Osteoblast (primary cell): ENCODE measurements around the gene ABCG1. TPM values are rescaled to one million over a fixed set of nuclear protein-coding genes. Genes with fewer than 3 reads are reported as not detected.

ENCODE experiments used
- DNase-seq: peaks from one replicate; pipeline ENCODE4 v3.0.0; 2011; ENCODE audit warnings: low spot score, mixed read lengths; ENCODE audit not compliant: insufficient read length; ENCODE audit errors: missing footprints
- H2AFZ ChIP-seq: 2 replicates; pipeline ENCODE4 v1.6.0; 2011; ENCODE audit warnings: mild to moderate bottlenecking, low read length
- H3K27ac ChIP-seq: 2 replicates; pipeline ENCODE4 v1.5.1; 2011; ENCODE audit warnings: mild to moderate bottlenecking, low read depth, low read length, moderate library complexity
- H3K27me3 ChIP-seq: 2 replicates; pipeline ENCODE4 v1.6.0; 2012; ENCODE audit warnings: mild to moderate bottlenecking, control low read depth, inconsistent platforms, low read length, moderate library complexity; ENCODE audit not compliant: insufficient read depth
- H3K36me3 ChIP-seq: 2 replicates; pipeline ENCODE4 v1.5.1; 2011; ENCODE audit warnings: mild to moderate bottlenecking, low read length, control low read depth, moderate library complexity; ENCODE audit not compliant: insufficient read depth
- H3K4me1 ChIP-seq: 2 replicates; pipeline ENCODE4 v1.5.1; 2011; ENCODE audit warnings: mild to moderate bottlenecking, low read length, control low read depth, moderate library complexity; ENCODE audit not compliant: insufficient read depth
- H3K4me2 ChIP-seq: 2 replicates; pipeline ENCODE4 v1.6.0; 2011; ENCODE audit warnings: mild to moderate bottlenecking, low read length; ENCODE audit not compliant: insufficient read depth
- H3K4me3 ChIP-seq: fragments of 200-600 bp; sonication (generic); 3 replicates; pipeline ENCODE4 v1.5.1; 2012; ENCODE audit warnings: mild to moderate bottlenecking, low read length, inconsistent platforms; ENCODE audit not compliant: insufficient read depth
- H3K79me2 ChIP-seq: 2 replicates; pipeline ENCODE4 v1.6.0; 2012; ENCODE audit warnings: mild to moderate bottlenecking, low read length, control low read depth, inconsistent platforms; ENCODE audit not compliant: insufficient read depth
- H3K9me3 ChIP-seq: 2 replicates; pipeline ENCODE4 v1.5.1; 2011; ENCODE audit warnings: low read depth, low read length, control low read depth
- H4K20me1 ChIP-seq: 2 replicates; pipeline ENCODE4 v1.6.0; 2012; ENCODE audit warnings: mild to moderate bottlenecking, low read length, control low read depth; ENCODE audit not compliant: insufficient read depth
- total RNA-seq: library from RNA; depleted of rRNA; stranded (reverse); fragments of >200 nt; gene quantifications from 2 replicates; pipeline ENCODE4 v1.2.3, GENCODE V29; 2012
- TF ChIP-seq, protein P1 (sequence below): IDR thresholded peaks from 2 replicates; pipeline ENCODE4 v1.5.1; 2011; ENCODE audit warnings: mild to moderate bottlenecking, low read depth, low read length, moderate library complexity; ENCODE audit errors: extremely low read depth

Gene ABCG1
- total RNA-seq, 1 donor, result 0.72 TPM

GRCh38 chr21:42279888-42280287 is 60.9 kb downstream of the ABCG1 start:
- Histone ChIP-seq H3K27ac (no peak overlapping the region), H3K4me2 (no peak overlapping the region)
- TF ChIP-seq, protein P1, sequence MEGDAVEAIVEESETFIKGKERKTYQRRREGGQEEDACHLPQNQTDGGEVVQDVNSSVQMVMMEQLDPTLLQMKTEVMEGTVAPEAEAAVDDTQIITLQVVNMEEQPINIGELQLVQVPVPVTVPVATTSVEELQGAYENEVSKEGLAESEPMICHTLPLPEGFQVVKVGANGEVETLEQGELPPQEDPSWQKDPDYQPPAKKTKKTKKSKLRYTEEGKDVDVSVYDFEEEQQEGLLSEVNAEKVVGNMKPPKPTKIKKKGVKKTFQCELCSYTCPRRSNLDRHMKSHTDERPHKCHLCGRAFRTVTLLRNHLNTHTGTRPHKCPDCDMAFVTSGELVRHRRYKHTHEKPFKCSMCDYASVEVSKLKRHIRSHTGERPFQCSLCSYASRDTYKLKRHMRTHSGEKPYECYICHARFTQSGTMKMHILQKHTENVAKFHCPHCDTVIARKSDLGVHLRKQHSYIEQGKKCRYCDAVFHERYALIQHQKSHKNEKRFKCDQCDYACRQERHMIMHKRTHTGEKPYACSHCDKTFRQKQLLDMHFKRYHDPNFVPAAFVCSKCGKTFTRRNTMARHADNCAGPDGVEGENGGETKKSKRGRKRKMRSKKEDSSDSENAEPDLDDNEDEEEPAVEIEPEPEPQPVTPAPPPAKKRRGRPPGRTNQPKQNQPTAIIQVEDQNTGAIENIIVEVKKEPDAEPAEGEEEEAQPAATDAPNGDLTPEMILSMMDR, result no peak

GRCh38 chr21:42280356-42281180 is 61.6 kb downstream of the ABCG1 start:
- H4K20me1 ChIP-seq, result no peaks in the 10 kb centered on the region
- peaks cover 6% of the 10 kb centered on the region for H3K27me3 ChIP-seq
- H3K4me3 ChIP-seq, result no peak overlapping the region
- no peaks in the 10 kb centered on the region for H3K79me2 ChIP-seq
- TF ChIP-seq, protein P1, result no peak
- no peak overlapping the region for H2AFZ ChIP-seq
- H3K4me2 ChIP-seq, result no peak overlapping the region
- no peak overlapping the region for H3K27ac ChIP-seq
- peak; percentile 43 for DNase-seq
- H3K36me3 ChIP-seq, result no peaks in the 10 kb centered on the region
- no peaks in the 10 kb centered on the region for H3K9me3 ChIP-seq
- no peaks in the 10 kb centered on the region for H3K4me1 ChIP-seq

More at GRCh38 chr21:42279888-42280287, 60.9 kb downstream of the ABCG1 start:
- H3K79me2 ChIP-seq, result no peaks in the 10 kb centered on the region
- no peak overlapping the region for H2AFZ ChIP-seq
- no peaks in the 10 kb centered on the region for H3K4me1 ChIP-seq
- peaks cover 6% of the 10 kb centered on the region for H3K27me3 ChIP-seq
- no peaks in the 10 kb centered on the region for H3K36me3 ChIP-seq
- H3K9me3 ChIP-seq, result no peaks in the 10 kb centered on the region
- no peaks in the 10 kb centered on the region for H4K20me1 ChIP-seq
- no peak overlapping the region for H3K4me3 ChIP-seq
- peak; percentile 37 for DNase-seq

- Histone ChIP-seq H3K4me3 (no peak overlapping the region), H2AFZ (no peak overlapping the region), H3K27ac (no peak overlapping the region), H4K20me1 (no peaks in the 10 kb centered on the region), H3K36me3 (no peaks in the 10 kb centered on the region), H3K79me2 (no peaks in the 10 kb centered on the region), H3K4me2 (no peak overlapping the region), H3K9me3 (no peaks in the 10 kb centered on the region), H3K4me1 (no peaks in the 10 kb centered on the region), H3K27me3 (peaks cover 6% of the 10 kb centered on the region)
- TF ChIP-seq, protein P1, result no peak
- DNase-seq, result no peak
These were observed 62.3 kb downstream of the ABCG1 start for GRCh38 chr21:42281181-42281680.

DNA sequence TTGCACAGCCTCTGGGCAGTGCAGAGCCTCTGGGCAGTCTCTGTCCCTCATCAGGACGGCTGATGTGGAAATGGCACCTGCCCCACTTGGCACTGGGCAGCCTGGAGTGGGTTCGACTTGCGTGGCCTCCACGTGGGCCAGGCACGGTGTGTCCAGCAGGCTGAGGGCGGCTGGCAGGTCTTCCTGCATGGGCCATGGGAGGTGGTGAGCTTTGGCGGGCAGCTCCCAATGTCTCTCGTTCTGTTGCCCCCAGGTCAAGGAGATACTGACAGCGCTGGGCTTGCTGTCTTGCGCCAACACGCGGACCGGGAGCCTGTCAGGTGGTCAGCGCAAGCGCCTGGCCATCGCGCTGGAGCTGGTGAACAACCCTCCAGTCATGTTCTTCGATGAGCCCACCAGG is 63.1 kb downstream of the ABCG1 start:
- Histone ChIP-seq H3K4me1 (no peaks in the 10 kb centered on the region), H3K27ac (no peak overlapping the region)

More for the DNA sequence above, 63.1 kb downstream of the ABCG1 start:
- Histone ChIP-seq H4K20me1 (no peaks in the 10 kb centered on the region), H3K4me3 (no peak overlapping the region), H3K27me3 (peaks cover 6% of the 10 kb centered on the region), H3K4me2 (no peak overlapping the region), H3K36me3 (no peaks in the 10 kb centered on the region), H2AFZ (no peak overlapping the region), H3K79me2 (no peaks in the 10 kb centered on the region), H3K9me3 (no peaks in the 10 kb centered on the region)
- TF ChIP-seq, protein P1, result no peak
- DNase-seq, result no peak
